GM12878 (cell line): ENCODE results near the gene CLDN24. TPM values are rescaled to one million over a fixed set of nuclear protein-coding genes. Genes with fewer than 3 reads are reported as not detected.

Experiments used
- ATAC-seq: fragments of 200-7000 bp; cut with Tn5 transposase; 3 replicates; pipeline ENCODE4 v1.9.1; 2020; ENCODE audit warnings: mild to moderate bottlenecking, moderate library complexity
- BruUV-seq: library from RNA; stranded (reverse); fragments of 400-500 nt; replicated peaks from 2 replicates; lab custom pipeline; 2021; lab: Mats Ljungman, UMichigan
- CTCF ChIA-PET: fragments of 300-600 bp; sonication (Branson Sonifier 250); formaldehyde crosslinking; extraction: SDS; loops from one replicate; lab custom pipeline; 2021; ENCODE audit warnings: inconsistent platforms; lab: Yijun Ruan, JAX
- POLR2A ChIA-PET: fragments of 350-600 bp; formaldehyde crosslinking; extraction: SDS; loops from one replicate; lab custom pipeline; 2021; ENCODE audit warnings: inconsistent platforms; lab: Charles Lee
- RAD21 ChIA-PET: fragments of 300-600 bp; sonication (Branson Sonifier 250); formaldehyde crosslinking; loops from one replicate; lab custom pipeline; 2023; ENCODE audit warnings: antibody characterized with exemption; ENCODE audit not compliant: unreplicated experiment; lab: Charles Lee
- SMC1A ChIA-PET: fragments of 300-600 bp; sonication (Branson Sonifier 250); formaldehyde crosslinking; loops from one replicate; lab custom pipeline; 2023; ENCODE audit not compliant: unreplicated experiment, uncharacterized antibody; lab: Charles Lee
- DNase-seq: peaks from one replicate; pipeline ENCODE4 v3.0.0-alpha.2; 2011; ENCODE audit warnings: low read depth, low spot score
- FAIRE-seq: peaks from 3 replicates; lab custom pipeline; 2011; peaks lifted over from hg19 to GRCh38; lab: Jason Lieb, UNC
- H2AFZ ChIP-seq: 2 replicates; pipeline ENCODE4 v1.6.0; 2011; ENCODE audit warnings: low read depth, low read length, control low read depth; ENCODE audit not compliant: control insufficient read depth
- H3K27ac ChIP-seq: 2 replicates; pipeline ENCODE4 v1.5.1; 2011; ENCODE audit warnings: control low read depth; ENCODE audit not compliant: control insufficient read depth, insufficient read depth
- H3K27me3 ChIP-seq, 2 experiments: replicated peaks in 1 of 2; 2 replicates each; pipeline versions ENCODE4 v1.6.0 to v1.6.1; 2011; ENCODE audit warnings: low read length in 1 of 2; ENCODE audit not compliant: control insufficient read depth in 2 of 2, insufficient read depth in 2 of 2
- H3K36me3 ChIP-seq, 2 experiments: 2 replicates each; pipeline ENCODE4 v1.5.1; 2011; ENCODE audit warnings: low read length in 1 of 2; ENCODE audit not compliant: control insufficient read depth in 2 of 2, insufficient read depth in 2 of 2
- H3K4me1 ChIP-seq: 2 replicates; pipeline ENCODE4 v1.6.1; 2011; ENCODE audit warnings: mild to moderate bottlenecking, low read length, moderate library complexity, mixed read lengths; ENCODE audit not compliant: control insufficient read depth, insufficient read depth
- H3K4me2 ChIP-seq: 2 replicates; pipeline ENCODE4 v1.6.0; 2011; ENCODE audit warnings: control low read depth; ENCODE audit not compliant: control insufficient read depth, insufficient read depth
- H3K4me3 ChIP-seq: fragments of 200-600 bp; sonication (generic); 2 replicates; pipeline ENCODE4 v1.5.1; 2016
- H3K79me2 ChIP-seq: 2 replicates; pipeline ENCODE4 v1.6.0; 2011; ENCODE audit warnings: low read length; ENCODE audit not compliant: control insufficient read depth, insufficient read depth
- H3K9ac ChIP-seq: 2 replicates; pipeline ENCODE4 v1.8.0; 2011; ENCODE audit warnings: low read length, control low read depth, mixed read lengths; ENCODE audit not compliant: control insufficient read depth, insufficient read depth
- H3K9me3 ChIP-seq: replicated peaks from 3 replicates; pipeline ENCODE4 v1.5.1; 2011; ENCODE audit warnings: mild to moderate bottlenecking, low read length; ENCODE audit not compliant: control insufficient read depth, insufficient read depth
- H4K20me1 ChIP-seq: 2 replicates; pipeline ENCODE4 v1.6.0; 2011; ENCODE audit not compliant: control insufficient read depth, insufficient read depth
- IKZF1 ChIP-seq: fragments of 450-650 bp; conservative IDR thresholded peaks from 2 replicates; pipeline ENCODE4 v1.6.1; 2017; ENCODE audit warnings: antibody characterized with exemption, mild to moderate bottlenecking
- PML ChIP-seq: IDR thresholded peaks from 2 replicates; pipeline ENCODE4 v1.6.1; 2012; ENCODE audit warnings: low read length, inconsistent platforms
- SIX5 ChIP-seq: IDR thresholded peaks from 2 replicates; pipeline ENCODE4 v1.6.1; 2011; ENCODE audit warnings: mild to moderate bottlenecking, low read depth, low read length, moderate library complexity; ENCODE audit not compliant: severe bottlenecking
- ZNF622 ChIP-seq: fragments of 450-650 bp; IDR thresholded peaks from 2 replicates; pipeline ENCODE4 v1.6.1; 2017; ENCODE audit warnings: mild to moderate bottlenecking, inconsistent platforms
- WGBS: methylation state at CpG from one replicate; pipeline ENCODE4 v1.1.6; 2016; ENCODE audit warnings: low lambda C conversion rate; ENCODE audit not compliant: insufficient replicate concordance, insufficient coverage; ENCODE audit errors: missing lambda C conversion rate; 5-methylcytosine and 5-hydroxymethylcytosine counted together
- in situ Hi-C: fragments of 300-500 bp; cut with MboI; formaldehyde crosslinking; loops from 9 replicates; pipeline ENCODE4 v1.14.3; 2018; ENCODE audit warnings: mixed read lengths
- intact Hi-C: fragments of 100-400 bp; cut with micrococcal nuclease; formaldehyde crosslinking; loops from one replicate; pipeline ENCODE4 v1.14.2; 2022; ENCODE audit not compliant: unreplicated experiment
- polyA plus RNA-seq, 11 experiments: library from polyadenylated mRNA; depleted of rRNA in 4 of 11; unstranded in 6 of 11; stranded (reverse) in 5 of 11; fragments of >200 nt; fragmentation: Nextera tagmentation in 4 of 11; fragmentation: Illumina TruSeq in 1 of 11; extraction: Ambion mirVana in 4 of 11; extraction: Trizol in 1 of 11; gene quantifications; 1 replicate in 1 of 11; 2 replicates in 10 of 11; pipeline versions ENCODE4 v1.2.1 to v1.2.3, GENCODE V29; 2011 to 2016; ENCODE audit warnings: inconsistent platforms in 2 of 11, missing spikeins in 2 of 11, low read depth in 1 of 11
- total RNA-seq, 4 experiments: library from RNA; depleted of rRNA in 3 of 4; stranded (reverse); fragments of >200 nt in 3 of 4; fragmentation: Illumina TruSeq in 1 of 4; extraction: Trizol in 1 of 4; gene quantifications; 2 replicates each; pipeline versions ENCODE4 v1.2.1 to v1.2.3, GENCODE V29; 2013 to 2021
- TF ChIP-seq, protein P1 (sequence below): fragments of 450-650 bp; IDR thresholded peaks from 2 replicates; pipeline ENCODE4 v1.6.1; 2018; ENCODE audit warnings: borderline replicate concordance, mild to moderate bottlenecking; ENCODE audit not compliant: partially characterized antibody
- TF ChIP-seq, protein P2 (sequence below): fragments of 450-650 bp; formaldehyde crosslinking; IDR thresholded peaks from 2 replicates; pipeline ENCODE4 v1.4.0; 2020; ENCODE audit warnings: mild to moderate bottlenecking, moderate library complexity
- TF ChIP-seq, protein P3 (sequence below): IDR thresholded peaks from 2 replicates; pipeline ENCODE4 v1.6.1; 2012; ENCODE audit warnings: low read depth, low read length, improper control_type of control experiment

The CLDN24 gene
- total and polyA plus RNA-seq, 10 of the 15 experiments (the other 5 are each of a cell fraction or from before 2014, with no cell fraction given): not detected

DNA sequence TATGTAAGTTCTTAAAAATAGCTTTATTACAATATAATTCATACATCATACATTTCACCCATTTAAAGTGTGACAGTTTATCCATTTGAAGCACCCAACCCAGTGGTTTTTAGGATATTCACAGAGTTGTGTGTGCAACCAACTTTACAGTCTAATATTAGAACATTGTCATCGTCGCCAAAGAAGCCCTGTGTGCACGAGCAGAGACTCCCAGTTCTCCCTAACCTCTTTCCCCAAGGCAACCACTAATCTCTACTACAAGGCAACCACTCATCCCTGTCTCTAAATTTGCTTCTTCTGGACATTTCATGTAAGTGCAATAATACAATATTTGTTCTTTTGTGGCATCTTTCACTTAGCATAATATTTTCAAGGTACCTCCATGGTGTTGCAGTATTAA is 49.8 kb downstream of the CLDN24 start:
- in situ Hi-C loops: no loop called here
- Histone ChIP-seq H3K4me2 (no peak overlapping the region), H2AFZ (no peak overlapping the region), H3K4me1 (no peaks in the 10 kb centered on the region), H3K9me3 (no peaks in the 10 kb centered on the region), H4K20me1 (no peaks in the 10 kb centered on the region), H3K36me3 (no peaks in the 10 kb centered on the region), H3K79me2 (no peaks in the 10 kb centered on the region), H3K27me3 (no peaks in the 10 kb centered on the region), H3K9ac (no peak overlapping the region), H3K4me3 (no peak overlapping the region), H3K27ac (no peak overlapping the region)
- CTCF ChIA-PET: interaction anchor here (0.6 to 2.3 kb wide), 3 partner anchors 10 to 666 kb away, joined by 3 to 13 read pairs (median 3); no protein-coding TSS in a partner anchor
- intact Hi-C loops: no loop called here
- no peak for TF ChIP-seq PML
- TF ChIP-seq, protein P1, sequence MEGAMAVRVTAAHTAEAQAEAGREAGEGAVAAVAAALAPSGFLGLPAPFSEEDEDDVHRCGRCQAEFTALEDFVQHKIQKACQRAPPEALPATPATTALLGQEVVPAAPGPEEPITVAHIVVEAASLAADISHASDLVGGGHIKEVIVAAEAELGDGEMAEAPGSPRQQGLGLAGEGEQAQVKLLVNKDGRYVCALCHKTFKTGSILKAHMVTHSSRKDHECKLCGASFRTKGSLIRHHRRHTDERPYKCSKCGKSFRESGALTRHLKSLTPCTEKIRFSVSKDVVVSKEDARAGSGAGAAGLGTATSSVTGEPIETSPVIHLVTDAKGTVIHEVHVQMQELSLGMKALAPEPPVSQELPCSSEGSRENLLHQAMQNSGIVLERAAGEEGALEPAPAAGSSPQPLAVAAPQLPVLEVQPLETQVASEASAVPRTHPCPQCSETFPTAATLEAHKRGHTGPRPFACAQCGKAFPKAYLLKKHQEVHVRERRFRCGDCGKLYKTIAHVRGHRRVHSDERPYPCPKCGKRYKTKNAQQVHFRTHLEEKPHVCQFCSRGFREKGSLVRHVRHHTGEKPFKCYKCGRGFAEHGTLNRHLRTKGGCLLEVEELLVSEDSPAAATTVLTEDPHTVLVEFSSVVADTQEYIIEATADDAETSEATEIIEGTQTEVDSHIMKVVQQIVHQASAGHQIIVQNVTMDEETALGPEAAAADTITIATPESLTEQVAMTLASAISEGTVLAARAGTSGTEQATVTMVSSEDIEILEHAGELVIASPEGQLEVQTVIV: no peak
- TF ChIP-seq ZNF622: no peak
- TF ChIP-seq, protein P2, sequence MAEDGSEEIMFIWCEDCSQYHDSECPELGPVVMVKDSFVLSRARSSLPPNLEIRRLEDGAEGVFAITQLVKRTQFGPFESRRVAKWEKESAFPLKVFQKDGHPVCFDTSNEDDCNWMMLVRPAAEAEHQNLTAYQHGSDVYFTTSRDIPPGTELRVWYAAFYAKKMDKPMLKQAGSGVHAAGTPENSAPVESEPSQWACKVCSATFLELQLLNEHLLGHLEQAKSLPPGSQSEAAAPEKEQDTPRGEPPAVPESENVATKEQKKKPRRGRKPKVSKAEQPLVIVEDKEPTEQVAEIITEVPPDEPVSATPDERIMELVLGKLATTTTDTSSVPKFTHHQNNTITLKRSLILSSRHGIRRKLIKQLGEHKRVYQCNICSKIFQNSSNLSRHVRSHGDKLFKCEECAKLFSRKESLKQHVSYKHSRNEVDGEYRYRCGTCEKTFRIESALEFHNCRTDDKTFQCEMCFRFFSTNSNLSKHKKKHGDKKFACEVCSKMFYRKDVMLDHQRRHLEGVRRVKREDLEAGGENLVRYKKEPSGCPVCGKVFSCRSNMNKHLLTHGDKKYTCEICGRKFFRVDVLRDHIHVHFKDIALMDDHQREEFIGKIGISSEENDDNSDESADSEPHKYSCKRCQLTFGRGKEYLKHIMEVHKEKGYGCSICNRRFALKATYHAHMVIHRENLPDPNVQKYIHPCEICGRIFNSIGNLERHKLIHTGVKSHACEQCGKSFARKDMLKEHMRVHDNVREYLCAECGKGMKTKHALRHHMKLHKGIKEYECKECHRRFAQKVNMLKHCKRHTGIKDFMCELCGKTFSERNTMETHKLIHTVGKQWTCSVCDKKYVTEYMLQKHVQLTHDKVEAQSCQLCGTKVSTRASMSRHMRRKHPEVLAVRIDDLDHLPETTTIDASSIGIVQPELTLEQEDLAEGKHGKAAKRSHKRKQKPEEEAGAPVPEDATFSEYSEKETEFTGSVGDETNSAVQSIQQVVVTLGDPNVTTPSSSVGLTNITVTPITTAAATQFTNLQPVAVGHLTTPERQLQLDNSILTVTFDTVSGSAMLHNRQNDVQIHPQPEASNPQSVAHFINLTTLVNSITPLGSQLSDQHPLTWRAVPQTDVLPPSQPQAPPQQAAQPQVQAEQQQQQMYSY (CRISPR knock-in tag): no peak
- no peak for TF ChIP-seq SIX5
- no peak for TF ChIP-seq IKZF1
- TF ChIP-seq, protein P3, sequence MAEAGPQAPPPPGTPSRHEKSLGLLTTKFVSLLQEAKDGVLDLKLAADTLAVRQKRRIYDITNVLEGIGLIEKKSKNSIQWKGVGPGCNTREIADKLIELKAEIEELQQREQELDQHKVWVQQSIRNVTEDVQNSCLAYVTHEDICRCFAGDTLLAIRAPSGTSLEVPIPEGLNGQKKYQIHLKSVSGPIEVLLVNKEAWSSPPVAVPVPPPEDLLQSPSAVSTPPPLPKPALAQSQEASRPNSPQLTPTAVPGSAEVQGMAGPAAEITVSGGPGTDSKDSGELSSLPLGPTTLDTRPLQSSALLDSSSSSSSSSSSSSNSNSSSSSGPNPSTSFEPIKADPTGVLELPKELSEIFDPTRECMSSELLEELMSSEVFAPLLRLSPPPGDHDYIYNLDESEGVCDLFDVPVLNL: no peak
- no peak for ATAC-seq
- 0% methylated on average over 3 of the region's 3 CpGs for WGBS
- SMC1A ChIA-PET: interaction anchor here (0.6 kb wide), 1 partner anchor 13 kb away, joined by 3 read pairs; no protein-coding TSS in a partner anchor
- FAIRE-seq: no peak
- no TSS peak for BruUV-seq
- DNase-seq: no peak
- POLR2A ChIA-PET: no interaction called here
- RAD21 ChIA-PET: no interaction called here

Other genes with a start within 250 kb of the CLDN24 start
- under 0.01 TPM in 1 of 2 replicates, not detected in the other for gene WWC2, start 223.2 kb downstream of the CLDN24 start, total RNA-seq (2014; rRNA removed)
- 0.05 TPM in 1 of 2 replicates, not detected in the other for gene WWC2, start 223.2 kb downstream of the CLDN24 start, total RNA-seq (2014; rRNA removed; fragmentation: Illumina TruSeq; extraction: Trizol)
- gene WWC2, start 223.2 kb downstream of the CLDN24 start, total RNA-seq (2021): 0.19 and 0.72 TPM in 2 replicates
- gene WWC2, start 223.2 kb downstream of the CLDN24 start, polyA plus RNA-seq (2011; rRNA removed): 0.12 and 0.14 TPM in 2 replicates
- 0.07 TPM in 1 of 2 replicates, not detected in the other for gene WWC2, start 223.2 kb downstream of the CLDN24 start, polyA plus RNA-seq (2014; fragmentation: Illumina TruSeq; extraction: Trizol)
- gene WWC2, start 223.2 kb downstream of the CLDN24 start, polyA plus RNA-seq (2014; fragmentation: Nextera tagmentation; extraction: Ambion mirVana): under 1 TPM; 0.02 to 0.03 TPM
- 0.06 TPM in 1 of 2 replicates, not detected in the other for gene WWC2, start 223.2 kb downstream of the CLDN24 start, polyA plus RNA-seq (2014; rRNA removed)
- gene WWC2, start 223.2 kb downstream of the CLDN24 start, polyA plus RNA-seq (2016; fragmentation: Nextera tagmentation; extraction: Ambion mirVana): under 1 TPM; 0.04 to 0.06 TPM
- not detected in 2 replicates for gene CLDN22, start 2.1 kb downstream of the CLDN24 start, total RNA-seq (2014; rRNA removed)
- not detected in 2 replicates for gene CLDN22, start 2.1 kb downstream of the CLDN24 start, total RNA-seq (2014; rRNA removed; fragmentation: Illumina TruSeq; extraction: Trizol)
- gene CLDN22, start 2.1 kb downstream of the CLDN24 start, total RNA-seq (2021): not detected in 2 replicates
- gene CLDN22, start 2.1 kb downstream of the CLDN24 start, polyA plus RNA-seq (2011; rRNA removed): not detected in 2 replicates
- not detected in 2 replicates for gene CLDN22, start 2.1 kb downstream of the CLDN24 start, polyA plus RNA-seq (2014; fragmentation: Illumina TruSeq; extraction: Trizol)
- gene CLDN22, start 2.1 kb downstream of the CLDN24 start, polyA plus RNA-seq (2014; fragmentation: Nextera tagmentation; extraction: Ambion mirVana): not detected
- gene CLDN22, start 2.1 kb downstream of the CLDN24 start, polyA plus RNA-seq (2014; rRNA removed): not detected in 2 replicates
- gene CLDN22, start 2.1 kb downstream of the CLDN24 start, polyA plus RNA-seq (2016; fragmentation: Nextera tagmentation; extraction: Ambion mirVana): not detected
- 16.0 and 18.5 TPM in 2 replicates for gene CDKN2AIP, start 122.2 kb upstream of the CLDN24 start, total RNA-seq (2014; rRNA removed)
- 14.1 and 15.3 TPM in 2 replicates for gene CDKN2AIP, start 122.2 kb upstream of the CLDN24 start, total RNA-seq (2014; rRNA removed; fragmentation: Illumina TruSeq; extraction: Trizol)
- gene CDKN2AIP, start 122.2 kb upstream of the CLDN24 start, total RNA-seq (2021): 16.4 and 17.9 TPM in 2 replicates
- gene CDKN2AIP, start 122.2 kb upstream of the CLDN24 start, polyA plus RNA-seq (2011; rRNA removed): 13.8 and 19.6 TPM in 2 replicates
- gene CDKN2AIP, start 122.2 kb upstream of the CLDN24 start, polyA plus RNA-seq (2014; fragmentation: Illumina TruSeq; extraction: Trizol): 15.9 and 20.5 TPM in 2 replicates
- gene CDKN2AIP, start 122.2 kb upstream of the CLDN24 start, polyA plus RNA-seq (2014; fragmentation: Nextera tagmentation; extraction: Ambion mirVana): 1 to 10 TPM; 6.0 to 9.6 TPM
- gene CDKN2AIP, start 122.2 kb upstream of the CLDN24 start, polyA plus RNA-seq (2014; rRNA removed): 13.0 and 17.4 TPM in 2 replicates
- 10 to 100 TPM; 22.0 to 22.7 TPM for gene CDKN2AIP, start 122.2 kb upstream of the CLDN24 start, polyA plus RNA-seq (2016; fragmentation: Nextera tagmentation; extraction: Ambion mirVana)
- 5.1 and 8.7 TPM in 2 replicates for gene ING2, start 182.6 kb upstream of the CLDN24 start, total RNA-seq (2014; rRNA removed)
- gene ING2, start 182.6 kb upstream of the CLDN24 start, total RNA-seq (2014; rRNA removed; fragmentation: Illumina TruSeq; extraction: Trizol): 9.5 and 10.0 TPM in 2 replicates
- gene ING2, start 182.6 kb upstream of the CLDN24 start, total RNA-seq (2021): 7.0 and 7.2 TPM in 2 replicates
- 12.1 and 20.0 TPM in 2 replicates for gene ING2, start 182.6 kb upstream of the CLDN24 start, polyA plus RNA-seq (2011; rRNA removed)
- gene ING2, start 182.6 kb upstream of the CLDN24 start, polyA plus RNA-seq (2014; fragmentation: Illumina TruSeq; extraction: Trizol): 16.1 and 19.9 TPM in 2 replicates
- gene ING2, start 182.6 kb upstream of the CLDN24 start, polyA plus RNA-seq (2014; fragmentation: Nextera tagmentation; extraction: Ambion mirVana): 1 to 10 TPM; 3.3 to 6.6 TPM
- gene ING2, start 182.6 kb upstream of the CLDN24 start, polyA plus RNA-seq (2014; rRNA removed): 11.7 and 11.9 TPM in 2 replicates
- gene ING2, start 182.6 kb upstream of the CLDN24 start, polyA plus RNA-seq (2016; fragmentation: Nextera tagmentation; extraction: Ambion mirVana): 10 to 100 TPM; 13.6 to 15.4 TPM